Measurements from ENCODE around the gene ZNF189.

GRCh38 chr9:101400120-101400519 lies 1.5 kb downstream of the ZNF189 start:
- no peak for TF ChIP-seq POLR2A (IDR thresholded peaks at IDR 0.05)
- TF ChIP-seq, protein P1, sequence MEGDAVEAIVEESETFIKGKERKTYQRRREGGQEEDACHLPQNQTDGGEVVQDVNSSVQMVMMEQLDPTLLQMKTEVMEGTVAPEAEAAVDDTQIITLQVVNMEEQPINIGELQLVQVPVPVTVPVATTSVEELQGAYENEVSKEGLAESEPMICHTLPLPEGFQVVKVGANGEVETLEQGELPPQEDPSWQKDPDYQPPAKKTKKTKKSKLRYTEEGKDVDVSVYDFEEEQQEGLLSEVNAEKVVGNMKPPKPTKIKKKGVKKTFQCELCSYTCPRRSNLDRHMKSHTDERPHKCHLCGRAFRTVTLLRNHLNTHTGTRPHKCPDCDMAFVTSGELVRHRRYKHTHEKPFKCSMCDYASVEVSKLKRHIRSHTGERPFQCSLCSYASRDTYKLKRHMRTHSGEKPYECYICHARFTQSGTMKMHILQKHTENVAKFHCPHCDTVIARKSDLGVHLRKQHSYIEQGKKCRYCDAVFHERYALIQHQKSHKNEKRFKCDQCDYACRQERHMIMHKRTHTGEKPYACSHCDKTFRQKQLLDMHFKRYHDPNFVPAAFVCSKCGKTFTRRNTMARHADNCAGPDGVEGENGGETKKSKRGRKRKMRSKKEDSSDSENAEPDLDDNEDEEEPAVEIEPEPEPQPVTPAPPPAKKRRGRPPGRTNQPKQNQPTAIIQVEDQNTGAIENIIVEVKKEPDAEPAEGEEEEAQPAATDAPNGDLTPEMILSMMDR (IDR thresholded peaks at IDR 0.05), result no peak
